NCI-H1930 (cell line): Measurements from ENCODE around the gene ALDH1L1.

Experiments used
- DNase-seq, 2 experiments: peaks; one replicate each; lab custom pipeline; 2025; lab: John Stamatoyannopoulos, UW

The ALDH1L1 gene

GRCh38 chr3:126154391-126155279, 25.8 kb downstream of the ALDH1L1 start:
- no peak for DNase-seq

- no peak for DNase-seq
Measured at GRCh38 chr3:126153695-126154360, 26.6 kb downstream of the ALDH1L1 start.

GRCh38 chr3:126152901-126153694, 27.3 kb downstream of the ALDH1L1 start:
- DNase-seq: no peak

GRCh38 chr3:126152458-126152857, 27.9 kb downstream of the ALDH1L1 start:
- no peak for DNase-seq

- no peak for DNase-seq
Measured at GRCh38 chr3:126151562-126152302, 28.7 kb downstream of the ALDH1L1 start.

- DNase-seq: no peak
Measured at GRCh38 chr3:126149960-126150515, 30.3 kb downstream of the ALDH1L1 start.

GRCh38 chr3:126149256-126149902, 31.0 kb downstream of the ALDH1L1 start:
- DNase-seq: no peak

DNA sequence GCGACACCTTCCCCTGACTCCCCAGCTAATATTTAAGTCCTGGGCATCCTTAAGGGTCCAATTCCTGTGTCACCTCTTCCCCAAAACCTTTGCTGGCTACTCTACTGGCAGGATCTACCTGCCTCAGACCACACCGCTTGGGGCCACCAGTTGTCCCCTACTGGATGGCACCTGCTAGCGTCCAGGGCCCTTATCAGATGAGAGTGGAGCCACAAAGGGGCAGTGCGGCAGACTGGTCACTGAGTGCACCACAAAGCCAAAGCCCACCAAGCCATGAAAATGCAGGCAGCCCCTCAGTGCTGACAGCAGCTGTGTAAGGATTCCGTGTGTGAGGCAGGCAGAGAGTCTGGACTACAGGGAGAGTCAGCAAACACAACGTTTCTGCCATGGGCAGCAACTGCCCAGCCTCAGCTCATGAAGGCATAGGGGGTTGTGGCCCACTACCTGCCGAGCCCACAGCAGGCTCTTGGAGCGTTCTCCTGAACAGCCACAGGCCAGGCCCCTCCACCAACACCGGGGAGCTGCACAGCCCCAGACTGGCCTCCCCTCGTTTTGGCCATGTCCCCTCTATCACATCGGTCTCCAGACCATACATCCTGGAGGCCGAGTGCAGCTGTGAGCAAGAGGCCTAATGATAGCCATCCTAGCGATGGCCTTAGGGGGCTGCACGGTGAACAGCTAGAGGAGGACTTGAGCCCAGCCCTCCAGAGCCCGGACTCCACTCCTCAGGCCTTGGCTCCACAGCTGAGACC, 32.3 kb downstream of the ALDH1L1 start:
- no peak for DNase-seq

- DNase-seq: no peak
Measured at GRCh38 chr3:126147147-126147931, 33.0 kb downstream of the ALDH1L1 start.

DNA sequence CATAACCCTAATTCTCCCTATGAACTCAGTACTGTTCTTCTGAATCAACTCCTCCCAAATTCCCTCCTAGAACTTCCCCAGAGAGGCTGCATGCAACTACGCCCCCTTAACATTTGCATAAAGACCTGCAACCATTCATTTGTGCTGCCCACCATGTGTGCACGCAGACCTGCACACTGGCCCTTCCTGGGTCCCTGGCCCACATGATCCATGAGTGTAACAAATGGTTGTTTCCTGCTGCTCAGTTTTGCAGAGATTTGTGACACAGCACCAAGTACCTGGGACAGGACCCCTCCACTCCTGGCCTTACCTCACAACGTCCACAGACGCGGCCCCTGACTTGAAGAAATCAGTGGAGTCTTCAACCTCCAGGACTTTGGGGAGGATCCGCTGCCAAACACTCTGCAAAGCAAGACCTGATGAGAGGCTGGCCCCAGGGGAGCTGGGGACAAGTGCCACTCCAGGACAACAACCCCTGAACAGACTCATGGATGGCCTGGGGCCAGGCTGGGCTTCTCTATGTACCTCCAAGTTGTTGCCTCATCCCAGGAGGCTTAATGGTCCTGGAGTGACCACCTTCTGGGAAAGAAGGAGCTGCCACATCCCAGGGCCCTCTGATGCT, 33.8 kb downstream of the ALDH1L1 start:
- DNase-seq: no peak

- DNase-seq: no peak
Measured at GRCh38 chr3:126146034-126146433, 34.4 kb downstream of the ALDH1L1 start.

DNA sequence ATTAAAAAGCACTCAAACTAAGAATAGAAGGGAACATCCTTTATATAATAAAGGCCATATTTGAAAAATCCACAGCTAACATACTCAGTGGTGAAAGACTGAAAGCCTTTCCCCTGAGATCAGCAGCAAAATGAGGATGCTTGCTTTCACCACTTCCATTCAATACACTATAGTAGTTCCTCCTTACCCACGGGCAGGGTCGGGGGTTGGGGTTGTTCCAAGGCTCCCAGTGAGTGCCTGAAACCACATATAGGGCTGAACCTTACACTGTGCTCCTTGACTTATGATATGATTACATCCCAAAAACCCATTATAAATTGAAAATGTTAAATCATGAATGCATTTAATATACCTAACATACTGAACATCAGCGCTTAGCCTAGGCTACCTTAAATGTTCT, 37.7 kb downstream of the ALDH1L1 start:
- DNase-seq: no peak

GRCh38 chr3:126137490-126138130, 42.8 kb downstream of the ALDH1L1 start:
- DNase-seq: no peak

DNA sequence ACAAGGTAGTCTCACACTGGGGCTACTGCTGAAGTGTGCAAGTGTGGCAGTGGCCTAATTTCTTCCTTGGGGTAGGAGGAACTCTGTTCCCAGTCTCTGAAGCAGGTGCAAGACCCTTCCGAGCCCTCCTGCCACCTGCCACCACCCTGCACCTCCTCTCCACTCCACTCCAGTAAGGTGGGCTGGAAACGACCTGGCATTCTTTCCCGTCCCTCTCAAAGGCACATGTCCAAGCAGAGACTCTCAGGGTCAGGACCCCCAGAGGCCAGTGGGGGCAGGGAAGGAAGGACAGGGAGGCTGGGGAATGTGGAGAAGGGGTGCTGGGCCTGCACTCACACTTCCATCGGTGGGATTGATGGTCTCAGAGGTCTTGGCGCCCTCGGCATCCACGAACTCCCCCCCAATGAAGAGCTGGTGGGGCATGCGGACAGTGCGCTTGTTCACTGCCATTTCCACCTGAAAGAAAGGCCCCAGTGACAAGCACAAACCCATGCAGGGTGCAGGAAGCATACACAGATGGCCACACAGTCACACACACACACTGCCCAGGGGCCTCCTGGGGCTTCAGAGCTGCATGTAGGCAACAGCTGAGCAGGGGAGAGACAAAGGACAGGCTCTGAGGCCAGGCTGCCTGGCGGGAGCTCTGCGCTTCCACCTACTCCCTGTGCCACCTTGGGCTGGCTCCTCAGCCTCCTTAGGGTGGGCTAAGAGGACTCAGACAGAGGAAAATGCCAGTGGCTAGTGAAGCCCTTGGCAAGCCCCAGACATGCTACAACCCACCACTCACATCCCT, 43.8 kb downstream of the ALDH1L1 start:
- no peak for DNase-seq

- no peak for DNase-seq
Measured at GRCh38 chr3:126135406-126136076, 44.8 kb downstream of the ALDH1L1 start.

GRCh38 chr3:126135071-126135405, 45.3 kb downstream of the ALDH1L1 start:
- no peak for DNase-seq
